IMR-90 (cell line): ENCODE results near the gene GNAT2.

Experiments used
- CTCF ChIP-seq: conservative IDR thresholded peaks from 2 replicates; pipeline ENCODE4 v1.5.1; 2012; ENCODE audit warnings: mild to moderate bottlenecking, low read depth, low read length, improper control_type of control experiment
- FOS ChIP-seq: fragments of 150-350 bp; IDR thresholded peaks from 2 replicates; pipeline ENCODE4 v1.6.1; 2016; ENCODE audit warnings: low read depth, low read length
- MAFK ChIP-seq: IDR thresholded peaks from 2 replicates; pipeline ENCODE4 v1.6.1; 2012; ENCODE audit warnings: low read depth, low read length, improper control_type of control experiment
- MXI1 ChIP-seq: IDR thresholded peaks from 2 replicates; pipeline ENCODE4 v1.6.1; 2012; ENCODE audit warnings: low read depth, mild to moderate bottlenecking, low read length, moderate library complexity, borderline replicate concordance
- POLR2A ChIP-seq: IDR thresholded peaks from 2 replicates; pipeline ENCODE4 v1.6.1; 2012; ENCODE audit warnings: mild to moderate bottlenecking, low read depth, low read length
- RAD21 ChIP-seq: IDR thresholded peaks from 2 replicates; pipeline ENCODE4 v1.6.1; 2012; ENCODE audit warnings: low read length, improper control_type of control experiment
- RCOR1 ChIP-seq: IDR thresholded peaks from 2 replicates; pipeline ENCODE4 v1.6.1; 2012; ENCODE audit warnings: mild to moderate bottlenecking, low read length, improper control_type of control experiment; ENCODE audit not compliant: insufficient replicate concordance
- SMC3 ChIP-seq: fragments of 150-350 bp; IDR thresholded peaks from 2 replicates; pipeline ENCODE4 v1.6.1; 2016; ENCODE audit warnings: low read depth, mild to moderate bottlenecking, antibody characterized with exemption, low read length, moderate library complexity

- TF ChIP-seq RAD21 (no peak), CTCF (no peak), POLR2A (no peak), MXI1 (no peak), RCOR1 (no peak), SMC3 (no peak), FOS (no peak), MAFK (no peak)
These were observed 16.2 kb downstream of the GNAT2 start for GRCh38 chr1:109603229-109603628.
